A549 (cell line): Measurements from ENCODE around the gene MOK. TPM values are rescaled to one million over a fixed set of nuclear protein-coding genes. Genes with fewer than 3 reads are reported as not detected.

Source experiments
- ATAC-seq, 2 experiments: fragments of 200-7000 bp in 1 of 2; fragments of >200 bp in 1 of 2; cut with Nextera tagmentation in 1 of 2; cut with Tn5 transposase in 1 of 2; 3 replicates each; pipeline versions ENCODE4 v1.8.0 to v1.9.1; 2018 to 2020; ENCODE audit warnings: mild to moderate bottlenecking in 1 of 2, moderate library complexity in 1 of 2
- CTCF ChIA-PET: fragments of 300-600 bp; sonication (Branson Sonifier 250); formaldehyde crosslinking; extraction: SDS; loops from one replicate; lab custom pipeline; 2021; ENCODE audit warnings: antibody characterized with exemption, inconsistent platforms; lab: Yijun Ruan, JAX
- POLR2A ChIA-PET: fragments of 350-600 bp; formaldehyde crosslinking; extraction: SDS; loops from one replicate; lab custom pipeline; 2021; ENCODE audit warnings: antibody characterized with exemption, inconsistent platforms; lab: Yijun Ruan, JAX
- DNase-seq, 2 experiments: peaks; one replicate each; pipeline versions ENCODE4 v3.0.0 to v3.0.0-alpha.2; 2011 to 2016; ENCODE audit warnings: low read depth in 1 of 2, low spot score in 1 of 2
- FAIRE-seq: peaks from 2 replicates; lab custom pipeline; 2011; peaks lifted over from hg19 to GRCh38; lab: Jason Lieb, UNC
- H3K27ac ChIP-seq, 2 experiments: fragments of >200 bp; sonication (Bioruptor Twin); formaldehyde crosslinking; 3 replicates each; pipeline ENCODE4 v1.5.1; 2016 to 2017
- H3K4me1 ChIP-seq: fragments of >200 bp; sonication (Bioruptor Twin); formaldehyde crosslinking; 3 replicates; pipeline ENCODE4 v1.6.1; 2016
- H3K4me2 ChIP-seq: fragments of >200 bp; sonication (Bioruptor Twin); formaldehyde crosslinking; 3 replicates; pipeline ENCODE4 v1.6.1; 2016
- H3K4me3 ChIP-seq: fragments of >200 bp; sonication (Bioruptor Twin); formaldehyde crosslinking; 3 replicates; pipeline ENCODE4 v1.5.1; 2016
- H3K9me3 ChIP-seq: fragments of >200 bp; sonication (Bioruptor Twin); formaldehyde crosslinking; 3 replicates; pipeline ENCODE4 v1.6.1; 2016
- CBX2 ChIP-seq: fragments of 200-600 bp; sonication (generic); IDR thresholded peaks from 2 replicates; pipeline ENCODE4 v1.6.1; 2016; ENCODE audit warnings: low read depth, mild to moderate bottlenecking, borderline replicate concordance
- CBX8 ChIP-seq: fragments of 200-600 bp; sonication (generic); IDR thresholded peaks from 2 replicates; pipeline ENCODE4 v1.6.1; 2016
- CEBPB ChIP-seq, 2 experiments: fragments of >200 bp in 1 of 2; sonication (Bioruptor Twin) in 1 of 2; formaldehyde crosslinking in 1 of 2; IDR thresholded peaks; 2 replicates each; pipeline ENCODE4 v1.6.1; 2012 to 2016
- CHD4 ChIP-seq: fragments of 200-600 bp; sonication (generic); IDR thresholded peaks from 2 replicates; pipeline ENCODE4 v1.6.1; 2016; ENCODE audit warnings: antibody characterized with exemption, mild to moderate bottlenecking, borderline replicate concordance
- CTCF ChIP-seq: fragments of >200 bp; sonication (Bioruptor Twin); formaldehyde crosslinking; IDR thresholded peaks from 3 replicates; pipeline ENCODE4 v1.5.1; 2016
- EHF ChIP-seq: fragments of 250-450 bp; sonication (Bioruptor Pico); IDR thresholded peaks from 2 replicates; pipeline ENCODE4 v1.5.0; 2020; ENCODE audit warnings: mild to moderate bottlenecking
- EHMT2 ChIP-seq: fragments of 200-600 bp; sonication (generic); IDR thresholded peaks from 2 replicates; pipeline ENCODE4 v1.6.1; 2016; ENCODE audit warnings: antibody characterized with exemption, low read depth, mild to moderate bottlenecking, moderate library complexity
- FOSB ChIP-seq: fragments of 250-450 bp; sonication (Bioruptor Pico); IDR thresholded peaks from 2 replicates; pipeline ENCODE4 v1.5.0; 2020; ENCODE audit warnings: mild to moderate bottlenecking, moderate library complexity
- HDAC2 ChIP-seq: fragments of 200-600 bp; sonication (generic); IDR thresholded peaks from 2 replicates; pipeline ENCODE4 v1.6.1; 2016
- HES2 ChIP-seq: fragments of >200 bp; sonication (Bioruptor Twin); formaldehyde crosslinking; IDR thresholded peaks from 2 replicates; pipeline ENCODE4 v1.6.1; 2016
- HMGXB4 ChIP-seq: fragments of 250-450 bp; sonication (Bioruptor Pico); IDR thresholded peaks from 2 replicates; pipeline ENCODE4 v1.5.0; 2021; ENCODE audit warnings: mild to moderate bottlenecking, moderate library complexity, borderline replicate concordance
- HOXB5 ChIP-seq: fragments of 250-450 bp; sonication (Bioruptor Pico); IDR thresholded peaks from 2 replicates; pipeline ENCODE4 v1.5.0; 2020; ENCODE audit warnings: mild to moderate bottlenecking, moderate library complexity
- JUNB ChIP-seq: fragments of >200 bp; sonication (Bioruptor Twin); formaldehyde crosslinking; IDR thresholded peaks from 2 replicates; pipeline ENCODE4 v1.6.1; 2016
- KDM1A ChIP-seq: fragments of 200-600 bp; sonication (generic); IDR thresholded peaks from 2 replicates; pipeline ENCODE4 v1.6.1; 2016; ENCODE audit warnings: low read depth, mild to moderate bottlenecking
- KDM5A ChIP-seq: fragments of 200-600 bp; sonication (generic); IDR thresholded peaks from 2 replicates; pipeline ENCODE4 v1.6.1; 2016; ENCODE audit warnings: antibody characterized with exemption, mild to moderate bottlenecking
- NFE2L2 ChIP-seq: fragments of 150-350 bp; conservative IDR thresholded peaks from 2 replicates; pipeline ENCODE4 v1.6.1; 2014; ENCODE audit warnings: low read length
- NPAS2 ChIP-seq: fragments of 250-450 bp; sonication (Bioruptor Pico); IDR thresholded peaks from 2 replicates; pipeline ENCODE4 v1.8.0; 2022; ENCODE audit warnings: mild to moderate bottlenecking, moderate library complexity, borderline replicate concordance
- RAD21 ChIP-seq, 2 experiments: fragments of >200 bp in 1 of 2; sonication (Bioruptor Twin) in 1 of 2; formaldehyde crosslinking in 1 of 2; IDR thresholded peaks in 1 of 2; conservative IDR thresholded peaks in 1 of 2; 2 replicates in 1 of 2; 3 replicates in 1 of 2; pipeline ENCODE4 v1.6.1; 2012 to 2018; ENCODE audit warnings: inconsistent platforms in 1 of 2
- RARB ChIP-seq: fragments of 250-450 bp; sonication (Bioruptor Pico); IDR thresholded peaks from 2 replicates; pipeline ENCODE4 v1.8.0; 2021; ENCODE audit warnings: mild to moderate bottlenecking, moderate library complexity
- RCOR1 ChIP-seq: fragments of 150-350 bp; IDR thresholded peaks from 2 replicates; pipeline ENCODE4 v1.6.1; 2014; ENCODE audit warnings: antibody characterized with exemption, low read length, low read depth
- REST ChIP-seq: fragments of 200-600 bp; sonication (generic); IDR thresholded peaks from 2 replicates; pipeline ENCODE4 v1.6.1; 2016; ENCODE audit warnings: antibody characterized with exemption, mild to moderate bottlenecking, moderate library complexity
- RFX5 ChIP-seq: fragments of 450-650 bp; IDR thresholded peaks from 2 replicates; pipeline ENCODE4 v1.7.1; 2014; ENCODE audit warnings: antibody characterized with exemption, mild to moderate bottlenecking, moderate library complexity
- RNF2 ChIP-seq: fragments of 200-600 bp; sonication (generic); IDR thresholded peaks from 2 replicates; pipeline ENCODE4 v1.6.1; 2016; ENCODE audit warnings: low read depth, mild to moderate bottlenecking, antibody characterized with exemption, moderate library complexity, borderline replicate concordance
- SMC3 ChIP-seq: fragments of >200 bp; sonication (Bioruptor Twin); formaldehyde crosslinking; IDR thresholded peaks from 3 replicates; pipeline ENCODE4 v1.6.1; 2018; ENCODE audit warnings: inconsistent platforms
- TP53 ChIP-seq: fragments of 250-450 bp; sonication (Bioruptor Pico); IDR thresholded peaks from 2 replicates; pipeline ENCODE4 v1.5.0; 2021; ENCODE audit warnings: mild to moderate bottlenecking, moderate library complexity
- USF2 ChIP-seq: fragments of 450-650 bp; IDR thresholded peaks from 2 replicates; pipeline ENCODE4 v1.6.1; 2014; ENCODE audit warnings: antibody characterized with exemption
- WGBS: methylation state at CpG from one replicate; pipeline ENCODE4 v1.1.6; 2017; ENCODE audit errors: missing lambda C conversion rate; 5-methylcytosine and 5-hydroxymethylcytosine counted together
- polyA plus RNA-seq, 4 experiments: library from polyadenylated mRNA; depleted of rRNA in 3 of 4; stranded (reverse); fragments of >200 nt; fragmentation: RNase III in 1 of 4; extraction: RNeasy Plus Mini Kit Qiagen cat#74134 plus additional on column Dnase treatment in 1 of 4; gene quantifications; 2 replicates in 3 of 4; 3 replicates in 1 of 4; pipeline ENCODE4 v1.2.3, GENCODE V29; 2011 to 2017

Gene MOK
- polyA plus RNA-seq, 2 of the 4 experiments (the other 2 are of a cell fraction) = 12.6 to 18.5 TPM

GRCh38 chr14:102181187-102181586, 123.8 kb downstream of the MOK start:
- H3K9me3 ChIP-seq = no peaks in the 10 kb centered on the region
- no peak for DNase-seq
- no peak overlapping the region for H3K4me3 ChIP-seq
- POLR2A ChIA-PET = no interaction called here
- H3K4me1 ChIP-seq = peaks cover 47% of the 10 kb centered on the region
- ATAC-seq = no peak
- CTCF ChIA-PET = interaction anchor here (0.9 to 2.7 kb wide), 4 partner anchors 10 to 220 kb away, joined by 3 to 13 read pairs (median 5); no protein-coding TSS in a partner anchor
- H3K27ac ChIP-seq = no peak overlapping the region
- 77% methylated on average over 1 of the region's 1 CpG for WGBS
- H3K4me2 ChIP-seq = no peak overlapping the region
- no peak for FAIRE-seq
- TF ChIP-seq KDM1A = no peak
- no peak for TF ChIP-seq SMC3
- TF ChIP-seq JUNB = no peak
- no peak for TF ChIP-seq HDAC2
- no peak for TF ChIP-seq CBX2
- no peak for TF ChIP-seq HES2
- TF ChIP-seq RAD21 (conservative IDR thresholded peaks at IDR 0.05 in 1 of 2, IDR thresholded peaks at IDR 0.05 in 1 of 2) = no peak
- no peak for TF ChIP-seq NFE2L2
- TF ChIP-seq RNF2 = no peak
- no peak for TF ChIP-seq HMGXB4 (CRISPR knock-in tag)
- no peak for TF ChIP-seq TP53 (CRISPR knock-in tag)
- no peak for TF ChIP-seq RFX5

GRCh38 chr14:102180248-102180998, 124.5 kb downstream of the MOK start:
- ATAC-seq (no peak), DNase-seq (no peak), FAIRE-seq (no peak)
- Histone ChIP-seq H3K4me1 (peaks cover 40% of the 10 kb centered on the region), H3K9me3 (no peaks in the 10 kb centered on the region), H3K27ac (no peak overlapping the region), H3K4me2 (no peak overlapping the region), H3K4me3 (no peak overlapping the region)
- ChIA-PET POLR2A (no interaction called here), CTCF (interaction anchor here (0.9 to 1.8 kb wide), 3 partner anchors 10 to 219 kb away, joined by 3 to 5 read pairs (median 5); no protein-coding TSS in a partner anchor)
- TF ChIP-seq SMC3 = no peak
- no peak for TF ChIP-seq KDM5A
- no peak for TF ChIP-seq REST
- TF ChIP-seq CTCF = no peak
- TF ChIP-seq FOSB (CRISPR knock-in tag) = no peak
- no peak for TF ChIP-seq NPAS2
- TF ChIP-seq CBX8 = no peak
- no peak for TF ChIP-seq CEBPB (IDR thresholded peaks at IDR 0.05)
- TF ChIP-seq CHD4 = no peak
- no peak for TF ChIP-seq RARB
- no peak for TF ChIP-seq EHF (CRISPR knock-in tag)
- TF ChIP-seq EHMT2 = no peak
- no peak for TF ChIP-seq USF2
- no peak for TF ChIP-seq HOXB5 (CRISPR knock-in tag)
- TF ChIP-seq RCOR1 = no peak
- 69% methylated on average over 7 of the region's 7 CpGs for WGBS
